NK-92 treated with Interleukin-12 subunit alpha and Interleukin-12 subunit beta, amount 100 ng/mL, for 24 hours (cell line): ENCODE data around the gene SOX1.

Experiments
- DNase-seq: peaks from one replicate; lab custom pipeline; 2025; lab: John Stamatoyannopoulos, UW

The SOX1 gene

DNA sequence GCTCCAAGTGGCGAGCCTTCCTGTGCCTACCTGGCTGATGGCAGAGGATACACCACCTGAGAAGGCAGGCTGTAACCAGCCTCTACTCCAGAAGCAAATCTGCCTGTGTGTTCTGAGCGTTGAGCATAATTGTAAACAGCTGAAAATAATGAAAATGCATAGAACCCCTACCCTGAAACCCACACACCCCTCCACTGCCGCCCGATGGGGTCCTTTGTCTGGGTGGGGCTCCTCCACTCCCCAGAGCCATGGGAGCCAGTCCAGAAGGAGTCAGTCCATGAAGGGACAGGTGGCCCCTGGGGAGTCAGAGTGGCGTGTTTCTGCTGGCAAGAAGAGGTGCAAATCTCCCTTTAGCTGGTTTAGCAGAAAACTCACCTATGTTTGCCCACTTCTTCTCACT, 8.0 kb upstream of the SOX1 start:
- DNase-seq = no peak

DNA sequence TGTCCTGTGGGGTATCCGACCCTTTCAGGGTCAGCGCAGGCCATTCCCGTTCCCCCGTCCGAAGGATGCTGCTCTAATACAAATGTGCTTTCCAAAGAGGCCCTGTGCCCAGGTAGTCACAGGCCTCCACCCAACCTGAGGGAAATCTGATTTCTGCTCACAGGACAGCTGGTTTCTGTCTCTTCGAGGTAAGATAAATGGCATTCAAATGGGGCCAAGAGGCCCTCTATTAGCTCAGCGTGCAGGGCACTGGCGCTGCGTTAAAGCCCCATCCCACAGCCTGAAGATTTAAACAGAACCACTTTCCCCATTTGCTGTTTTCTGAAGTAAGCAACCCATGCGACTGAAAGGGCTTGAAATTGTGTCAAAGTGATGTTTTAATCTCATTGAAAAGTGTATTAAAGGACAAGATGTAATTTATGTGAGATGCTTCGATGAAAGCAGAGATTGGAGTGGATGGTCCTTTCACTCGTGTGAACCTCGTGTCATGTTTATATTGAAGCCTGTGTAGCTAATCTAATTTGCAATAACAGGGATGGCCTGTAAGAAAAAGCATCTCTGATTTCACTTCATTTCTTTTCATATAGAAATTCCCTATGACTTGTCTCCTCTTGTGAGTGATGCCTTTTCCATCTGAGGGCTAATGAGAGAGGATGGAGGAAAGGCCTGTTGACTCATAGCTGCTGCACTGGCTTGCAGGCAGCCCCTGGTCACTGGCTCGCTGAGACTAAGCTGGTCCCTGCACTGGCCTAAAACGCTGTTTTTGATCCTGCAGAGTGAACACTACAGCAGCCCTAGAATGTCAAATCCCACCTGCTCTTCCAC, 7.3 kb upstream of the SOX1 start:
- DNase-seq = no peak

DNA sequence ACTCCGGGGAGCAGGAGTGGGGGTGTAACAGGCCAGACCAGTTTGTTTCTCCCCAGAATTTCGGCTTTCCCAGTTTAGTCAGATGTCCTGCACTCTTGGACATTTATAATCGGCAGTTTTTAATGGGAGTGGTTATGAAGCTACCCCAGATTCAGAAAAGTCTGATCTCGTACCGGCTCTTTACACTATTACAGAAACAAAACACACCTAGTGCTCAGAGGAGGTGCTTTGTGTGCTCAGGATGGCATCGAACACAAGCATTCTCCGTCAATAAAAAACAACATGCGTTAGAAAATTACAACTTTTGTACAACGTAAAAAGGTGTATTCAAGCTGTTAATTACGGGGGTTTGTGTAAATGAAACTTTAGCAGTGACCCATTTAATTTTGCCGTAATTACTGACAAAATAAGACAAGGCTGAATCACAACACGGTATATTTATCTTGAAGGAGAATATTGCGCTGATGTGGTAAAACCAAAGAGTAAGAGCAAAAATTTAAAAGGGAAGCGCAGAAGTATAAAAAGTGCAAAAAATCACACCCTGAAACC, 6.6 kb upstream of the SOX1 start:
- DNase-seq = no peak

DNA sequence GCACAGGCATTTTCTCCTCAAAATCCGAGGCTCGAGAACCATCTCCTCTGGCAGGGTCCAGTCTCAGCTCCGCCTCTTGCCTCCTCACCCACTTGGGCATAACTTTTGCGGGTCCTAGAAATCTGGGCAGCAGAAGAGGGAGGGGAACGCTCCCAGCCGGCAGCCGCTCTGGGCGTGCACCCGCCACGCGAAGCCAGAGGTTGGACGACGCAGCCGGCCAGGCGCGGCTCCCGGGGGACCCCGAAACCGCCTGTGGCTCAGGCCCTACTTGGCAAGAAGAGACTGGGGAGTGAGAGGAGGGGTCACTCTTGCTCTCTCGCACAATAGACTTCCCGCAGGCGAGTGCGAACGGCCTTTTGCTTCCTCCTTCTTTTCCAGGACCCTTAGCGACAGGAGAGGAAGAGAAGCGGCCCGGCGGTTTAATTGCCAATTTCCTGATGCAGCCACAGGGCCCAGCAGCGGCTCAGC, 6.0 kb upstream of the SOX1 start:
- no peak for DNase-seq

DNA sequence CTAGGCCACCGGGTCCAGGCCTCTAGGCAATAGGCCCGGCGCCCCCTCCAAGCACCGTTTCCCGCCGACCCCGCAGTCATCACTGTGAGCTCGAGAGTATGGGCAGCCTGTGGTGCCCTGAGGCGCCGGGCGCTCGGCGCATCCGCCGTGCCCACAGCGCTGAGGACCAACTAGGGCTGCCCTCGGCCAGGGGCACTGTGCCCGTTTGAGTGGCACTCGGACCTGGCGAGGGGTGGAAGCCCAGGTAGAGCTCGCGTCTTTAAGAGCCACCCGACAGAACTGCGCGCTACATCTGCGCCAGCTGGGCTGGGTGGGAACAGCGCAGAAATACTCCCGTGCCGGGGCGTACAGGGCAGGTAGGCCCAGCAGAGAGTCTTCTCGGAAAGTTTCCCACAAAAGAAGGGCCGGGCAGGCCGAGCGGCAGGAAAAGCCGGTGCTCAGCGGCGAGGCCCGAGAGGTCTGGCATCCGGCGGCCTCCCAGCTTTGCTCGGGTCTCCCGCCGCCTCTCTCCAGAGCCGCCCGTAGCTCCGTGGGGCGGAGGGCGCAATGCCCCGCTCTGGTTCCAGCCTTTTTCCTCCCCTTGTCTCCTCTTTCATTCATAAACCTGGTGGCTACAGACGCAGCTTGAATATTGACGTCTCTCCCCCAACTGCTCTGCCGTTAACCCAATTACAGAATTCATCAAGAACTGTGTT, 5.4 kb upstream of the SOX1 start:
- no peak for DNase-seq

DNA sequence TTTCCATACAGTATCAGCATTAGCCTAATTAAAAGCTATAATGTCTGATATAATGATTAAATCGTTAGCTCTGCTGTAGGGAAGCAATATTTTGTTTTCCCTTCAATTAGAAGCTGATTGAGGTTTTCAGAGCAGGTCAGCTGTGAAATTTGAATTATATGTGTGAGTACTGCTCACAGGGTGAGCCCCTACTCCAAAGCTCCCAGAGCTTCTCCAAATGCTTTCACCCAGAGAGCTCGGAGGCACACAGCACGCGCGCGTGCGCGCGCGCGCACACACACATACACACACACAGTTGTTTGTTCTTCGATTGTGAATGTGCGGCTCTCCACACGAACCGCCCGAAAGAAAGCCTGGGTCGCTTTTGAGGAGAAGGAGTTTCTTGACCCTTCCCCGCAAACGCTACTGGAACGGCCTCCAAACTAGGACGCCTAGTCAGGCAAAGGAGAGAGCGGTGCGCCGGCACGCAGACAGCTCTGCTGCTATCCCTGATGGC, 4.8 kb upstream of the SOX1 start:
- no peak for DNase-seq

DNA sequence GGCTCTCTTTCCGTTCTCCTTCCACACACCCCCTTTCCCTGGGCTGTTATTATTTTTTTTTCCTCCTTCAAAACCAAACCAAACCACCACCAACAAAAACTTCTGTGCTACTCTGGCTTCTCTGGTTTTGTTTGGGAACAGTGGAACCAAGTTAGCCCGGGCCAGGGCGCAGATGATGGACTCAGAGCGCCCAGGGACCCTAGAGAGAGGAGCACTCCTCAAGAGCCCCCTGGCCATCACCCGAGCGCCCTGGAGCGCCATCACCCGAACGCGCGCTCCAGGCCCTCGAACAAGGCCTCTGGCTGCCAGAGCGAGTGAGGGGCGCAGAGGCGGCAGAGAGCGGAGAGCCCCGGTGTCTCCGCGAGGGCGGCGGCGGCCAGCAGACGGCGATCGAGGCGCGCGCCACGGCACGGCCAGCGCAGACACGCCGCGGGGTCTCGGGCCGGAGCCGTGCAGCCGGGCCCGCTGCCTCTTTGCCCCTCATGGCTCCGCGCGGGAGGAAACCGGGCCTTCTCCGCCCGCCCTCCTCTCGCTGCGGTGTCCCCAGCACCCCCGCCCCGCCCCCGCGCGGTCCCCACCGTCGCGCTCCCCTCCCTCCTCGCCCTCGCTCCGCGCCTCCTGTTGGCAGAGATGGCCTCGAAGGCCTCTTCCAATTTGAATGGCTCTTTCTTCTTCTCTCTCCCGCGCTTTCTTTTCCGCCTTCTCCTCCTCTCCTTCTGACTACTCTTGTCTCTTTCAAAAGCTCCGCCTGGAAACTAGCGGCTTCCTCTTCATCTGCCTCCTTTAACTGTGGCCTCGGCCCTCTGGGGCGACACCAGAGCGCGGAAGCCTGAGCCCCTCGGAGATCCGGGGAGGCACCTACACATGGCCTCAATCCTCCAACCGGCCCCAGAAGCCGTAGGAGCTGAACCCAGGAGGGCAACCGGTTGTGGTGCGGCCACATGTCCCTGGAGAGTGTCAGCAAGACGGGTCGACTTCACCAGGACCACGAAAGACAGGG, 4.1 kb upstream of the SOX1 start:
- no peak for DNase-seq

DNA sequence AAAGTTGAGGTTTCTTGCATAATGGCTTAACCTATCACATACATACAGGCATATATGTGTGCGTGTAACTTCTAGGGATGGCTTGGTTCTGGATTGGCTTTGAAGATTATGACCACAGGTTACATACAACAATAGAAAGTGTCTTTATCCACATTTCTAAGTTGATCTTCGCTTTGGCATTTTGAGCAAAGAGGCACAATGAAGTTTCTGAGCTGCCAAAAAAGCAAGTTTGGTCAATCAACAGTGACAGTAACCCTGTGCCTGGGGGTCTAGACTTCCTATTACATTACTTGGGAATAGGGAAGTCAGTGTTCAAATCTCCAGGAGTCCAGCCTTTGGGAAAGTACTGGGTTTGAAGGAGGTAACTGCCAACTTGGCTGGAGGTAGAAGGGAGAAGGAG, 3.1 kb upstream of the SOX1 start:
- DNase-seq = no peak

DNA sequence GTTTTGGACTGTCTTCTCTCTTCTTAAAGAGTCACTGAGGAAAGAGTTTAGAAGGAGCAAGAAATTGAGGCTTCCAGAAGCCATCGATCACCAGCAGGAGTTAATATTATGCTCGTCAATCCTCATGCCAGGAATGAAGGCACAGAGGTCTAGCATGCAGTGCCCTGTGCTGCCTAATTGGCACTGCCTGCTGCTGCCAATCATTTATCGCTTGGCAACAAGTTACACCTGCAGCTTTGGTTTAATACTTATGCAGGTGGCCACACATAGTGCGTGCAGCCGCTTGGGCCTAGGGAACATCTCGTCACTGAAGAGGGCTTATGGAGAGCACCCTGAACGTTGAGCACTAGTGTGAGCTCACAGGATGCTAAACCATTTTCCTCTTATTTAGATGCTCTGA, 2.7 kb upstream of the SOX1 start:
- DNase-seq = no peak

DNA sequence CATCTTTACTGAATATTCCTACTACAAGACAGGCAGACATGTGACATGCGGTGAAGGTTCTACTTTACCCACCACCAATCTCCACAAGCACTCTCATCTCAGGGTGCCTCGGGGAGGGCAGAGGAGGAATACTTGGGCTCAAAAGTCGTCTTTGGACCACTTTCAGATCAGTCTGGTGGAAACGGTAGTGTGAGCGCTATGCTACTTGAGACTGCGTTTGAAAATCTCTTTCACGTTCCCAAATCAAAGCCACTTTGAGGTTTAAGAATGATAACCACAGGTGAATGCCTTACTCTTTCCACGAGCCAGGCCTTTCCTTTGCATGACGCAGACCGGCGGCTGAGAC, 1.5 kb upstream of the SOX1 start:
- DNase-seq = no peak

DNA sequence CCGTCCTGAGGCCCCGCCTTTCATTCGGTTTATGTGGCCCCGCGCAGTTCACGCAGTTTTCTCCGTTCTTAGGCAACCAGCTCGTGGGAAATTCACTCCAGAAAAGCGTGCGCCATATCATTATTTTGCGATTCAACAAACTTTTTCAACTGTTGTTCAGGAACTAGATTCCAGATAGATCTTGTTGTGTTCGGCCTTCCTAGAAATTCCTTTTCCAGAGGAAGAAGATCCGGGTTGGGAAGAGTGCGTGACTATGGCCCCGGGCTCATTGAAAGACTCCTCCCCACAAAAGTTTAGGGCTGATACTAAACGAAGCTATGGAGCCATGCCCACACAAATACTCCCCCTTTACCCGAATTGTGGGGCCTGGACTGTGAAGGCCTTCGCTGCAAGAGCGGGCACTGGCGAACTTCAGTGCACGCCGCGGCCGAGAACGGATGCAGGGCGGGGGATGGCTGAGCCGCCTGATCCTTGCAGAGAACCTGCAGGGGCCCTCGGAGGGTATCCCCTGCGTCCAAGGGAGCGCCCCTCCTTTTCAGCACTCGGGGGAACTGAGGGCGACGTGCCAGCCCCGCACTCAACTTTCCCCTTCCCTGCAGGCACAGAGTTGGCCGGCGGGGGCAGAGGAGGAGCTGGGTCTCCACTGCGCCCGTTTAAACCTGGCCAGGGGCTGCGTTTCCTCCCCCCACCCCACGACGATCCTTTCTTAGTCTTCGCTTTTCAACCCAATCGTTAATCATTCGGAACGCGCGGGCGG, 904 bp upstream of the SOX1 start:
- DNase-seq = no peak

DNA sequence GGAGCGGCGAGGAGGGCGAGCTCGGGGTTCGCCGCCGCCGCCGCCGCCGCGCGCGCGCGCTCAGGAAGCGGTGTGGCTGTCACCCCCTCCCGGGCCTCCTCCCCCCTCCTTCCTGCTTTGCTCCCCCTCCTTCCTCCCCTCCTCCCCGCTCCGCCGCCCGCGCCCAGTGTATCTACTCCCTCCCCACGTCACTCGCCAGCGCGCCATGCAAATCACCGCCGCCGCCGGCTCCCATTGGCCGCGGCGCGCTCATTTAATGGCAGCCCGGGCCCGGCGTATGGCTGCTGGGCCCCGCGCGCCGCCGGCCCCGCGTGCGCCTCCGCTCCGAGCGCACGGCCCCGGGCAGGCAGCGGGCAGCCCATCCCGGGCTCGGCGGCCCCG, 335 bp upstream of the SOX1 start:
- DNase-seq = no peak

DNA sequence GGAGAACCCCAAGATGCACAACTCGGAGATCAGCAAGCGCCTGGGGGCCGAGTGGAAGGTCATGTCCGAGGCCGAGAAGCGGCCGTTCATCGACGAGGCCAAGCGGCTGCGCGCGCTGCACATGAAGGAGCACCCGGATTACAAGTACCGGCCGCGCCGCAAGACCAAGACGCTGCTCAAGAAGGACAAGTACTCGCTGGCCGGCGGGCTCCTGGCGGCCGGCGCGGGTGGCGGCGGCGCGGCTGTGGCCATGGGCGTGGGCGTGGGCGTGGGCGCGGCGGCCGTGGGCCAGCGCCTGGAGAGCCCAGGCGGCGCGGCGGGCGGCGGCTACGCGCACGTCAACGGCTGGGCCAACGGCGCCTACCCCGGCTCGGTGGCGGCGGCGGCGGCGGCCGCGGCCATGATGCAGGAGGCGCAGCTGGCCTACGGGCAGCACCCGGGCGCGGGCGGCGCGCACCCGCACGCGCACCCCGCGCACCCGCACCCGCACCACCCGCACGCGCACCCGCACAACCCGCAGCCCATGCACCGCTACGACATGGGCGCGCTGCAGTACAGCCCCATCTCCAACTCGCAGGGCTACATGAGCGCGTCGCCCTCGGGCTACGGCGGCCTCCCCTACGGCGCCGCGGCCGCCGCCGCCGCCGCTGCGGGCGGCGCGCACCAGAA, 1.1 kb downstream of the SOX1 start:
- DNase-seq = no peak

DNA sequence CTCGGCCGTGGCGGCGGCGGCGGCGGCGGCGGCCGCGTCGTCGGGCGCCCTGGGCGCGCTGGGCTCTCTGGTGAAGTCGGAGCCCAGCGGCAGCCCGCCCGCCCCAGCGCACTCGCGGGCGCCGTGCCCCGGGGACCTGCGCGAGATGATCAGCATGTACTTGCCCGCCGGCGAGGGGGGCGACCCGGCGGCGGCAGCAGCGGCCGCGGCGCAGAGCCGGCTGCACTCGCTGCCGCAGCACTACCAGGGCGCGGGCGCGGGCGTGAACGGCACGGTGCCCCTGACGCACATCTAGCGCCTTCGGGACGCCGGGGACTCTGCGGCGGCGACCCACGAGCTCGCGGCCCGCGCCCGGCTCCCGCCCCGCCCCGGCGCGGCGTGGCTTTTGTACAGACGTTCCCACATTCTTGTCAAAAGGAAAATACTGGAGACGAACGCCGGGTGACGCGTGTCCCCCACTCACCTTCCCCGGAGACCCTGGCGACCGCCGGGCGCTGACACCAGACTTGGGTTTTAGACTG, 1.7 kb downstream of the SOX1 start:
- DNase-seq = no peak

DNA sequence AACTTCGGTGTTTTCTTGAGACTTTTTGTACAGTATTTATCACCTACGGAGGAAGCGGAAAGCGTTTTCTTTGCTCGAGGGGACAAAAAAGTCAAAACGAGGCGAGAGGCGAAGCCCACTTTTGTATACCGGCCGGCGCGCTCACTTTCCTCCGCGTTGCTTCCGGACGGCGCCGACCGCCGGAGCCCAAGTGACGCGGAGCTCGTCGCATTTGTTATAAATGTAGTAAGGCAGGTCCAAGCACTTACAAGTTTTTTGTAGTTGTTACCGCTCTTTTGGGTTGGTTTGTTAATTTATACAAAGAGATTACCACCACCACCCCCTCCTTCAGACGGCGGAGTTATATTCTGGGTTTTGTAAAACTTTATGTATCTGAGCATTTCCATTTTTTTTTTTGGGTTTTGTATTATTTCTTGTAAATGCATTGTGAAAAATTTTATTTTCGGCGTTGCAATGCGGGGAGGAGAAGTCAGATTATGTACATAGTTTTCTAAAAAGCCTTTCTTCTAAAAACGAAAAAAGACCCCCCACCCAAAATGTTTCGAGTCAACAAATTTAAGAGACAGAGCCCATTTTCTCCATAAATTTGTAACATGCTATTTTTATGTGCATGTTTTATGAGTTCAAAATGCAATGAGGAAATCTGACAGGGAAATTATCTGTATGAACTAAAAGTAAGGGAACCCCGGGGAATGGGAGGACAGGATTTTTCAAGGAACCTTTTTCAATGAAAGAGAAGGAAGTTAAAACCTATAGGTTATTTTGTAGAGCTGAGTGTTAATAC, 2.3 kb downstream of the SOX1 start:
- no peak for DNase-seq

DNA sequence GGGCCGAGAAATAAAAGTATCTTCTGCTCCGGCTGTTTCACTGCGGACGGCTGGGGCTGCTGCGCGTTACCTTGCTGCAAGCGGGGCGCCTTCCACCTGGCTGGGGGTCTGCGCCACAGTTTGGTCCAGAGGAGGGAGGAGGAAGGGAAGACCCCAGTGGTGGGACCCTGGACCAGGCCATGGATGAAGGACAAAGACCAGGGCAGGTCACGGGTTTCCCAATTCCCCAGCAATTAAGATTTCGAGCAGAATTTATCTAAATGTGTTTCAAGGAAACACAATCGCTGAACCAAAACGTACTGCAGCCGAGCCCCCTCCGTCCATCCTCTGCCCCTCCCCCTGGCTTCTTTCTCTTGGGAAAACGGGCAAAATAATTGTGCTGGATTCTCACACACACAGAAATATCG, 2.9 kb downstream of the SOX1 start:
- DNase-seq = no peak

DNA sequence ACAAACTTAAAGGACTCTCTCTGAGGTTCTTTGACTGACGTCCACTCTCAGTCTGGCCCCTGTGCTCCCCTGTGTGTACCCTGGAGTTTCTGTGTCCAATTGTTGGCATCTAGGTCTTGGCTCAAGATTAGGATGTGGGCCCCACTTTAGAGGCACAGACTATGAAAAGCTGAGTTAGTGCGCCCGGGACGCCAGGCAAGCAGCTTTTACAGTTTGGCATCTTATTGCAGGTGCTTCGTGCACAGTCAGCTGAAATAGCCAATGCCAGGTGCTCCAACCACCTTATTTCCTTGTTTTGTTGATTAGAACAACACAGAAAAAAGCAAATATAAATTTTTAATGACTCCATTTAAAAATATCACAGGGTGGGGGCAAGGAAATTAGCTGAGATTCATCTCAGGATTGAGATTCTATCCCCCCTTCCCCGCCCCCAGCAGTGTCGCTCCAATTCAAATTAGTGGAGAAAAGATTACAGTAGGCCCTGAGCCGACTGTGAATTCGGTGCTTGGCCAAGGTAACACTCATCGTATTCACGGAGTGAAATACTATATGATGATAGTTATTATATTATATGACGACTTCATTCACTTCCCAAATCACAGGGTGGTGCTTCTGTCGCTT, 4.3 kb downstream of the SOX1 start:
- DNase-seq = no peak

DNA sequence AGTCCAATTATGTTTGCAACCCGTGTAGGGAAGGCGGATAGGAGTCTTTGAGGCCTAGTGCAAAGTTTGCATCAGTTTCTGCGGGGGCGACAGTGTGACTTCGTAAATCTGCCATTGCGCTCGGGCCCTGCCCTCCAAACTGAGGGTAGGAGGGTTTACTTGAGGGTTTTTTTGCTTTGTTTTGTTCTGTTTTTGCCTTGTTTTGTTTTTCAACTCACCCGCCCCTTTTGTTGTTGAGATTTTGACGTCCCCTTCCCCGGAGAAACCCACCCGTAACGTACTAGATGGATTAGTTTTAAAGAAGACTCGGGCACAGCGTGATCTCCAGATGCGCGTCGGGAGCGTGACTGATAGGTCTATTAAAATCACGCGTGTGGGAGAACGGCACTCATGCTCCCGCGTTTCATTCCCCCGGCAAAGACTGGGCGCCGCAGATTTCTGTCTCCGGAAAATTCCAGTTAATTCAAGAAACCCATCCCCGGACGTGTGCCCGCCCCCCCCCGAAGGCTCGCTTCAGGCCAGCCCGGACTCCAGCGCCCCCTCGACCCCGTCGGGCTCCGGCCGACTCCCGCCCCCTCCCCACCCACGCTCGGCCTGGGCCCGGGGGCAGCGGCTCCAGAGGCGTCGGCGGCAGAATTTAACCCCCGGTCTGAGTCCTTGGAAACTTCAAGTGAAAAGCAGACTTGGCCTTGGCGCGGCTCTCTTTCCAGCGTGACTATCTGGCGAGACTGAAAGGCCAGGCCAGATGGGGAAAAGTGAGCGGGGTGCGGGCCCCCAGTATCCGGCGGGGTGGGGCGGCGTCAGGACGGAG, 5.0 kb downstream of the SOX1 start:
- DNase-seq = no peak
